BE2C (cell line): Measurements from ENCODE around the gene ABCD3.
"Not testable (repeated sequence)": the region's sequence is repeated elsewhere in the genome, so short reads cannot be mapped to it uniquely, and the experiment has no call there.

ENCODE experiments used
- DNase-seq: peaks from one replicate; pipeline ENCODE4 v3.0.0-alpha.2; 2020
- H3K27me3 ChIP-seq: fragments of 250-450 bp; sonication (Bioruptor Pico); 2 replicates; pipeline ENCODE4 v1.5.1; 2020; ENCODE audit warnings: mild to moderate bottlenecking
- H3K36me3 ChIP-seq: fragments of 250-450 bp; sonication (Bioruptor Pico); 2 replicates; pipeline ENCODE4 v1.5.1; 2020; ENCODE audit warnings: mild to moderate bottlenecking
- H3K4me1 ChIP-seq: fragments of 250-450 bp; sonication (Bioruptor Pico); 2 replicates; pipeline ENCODE4 v1.5.1; 2020
- H3K4me3 ChIP-seq: 2 replicates; pipeline ENCODE4 v1.5.1; 2011; ENCODE audit warnings: low read depth, low read length
- H3K9me3 ChIP-seq: fragments of 250-450 bp; sonication (Bioruptor Pico); 2 replicates; pipeline ENCODE4 v1.5.1; 2020
- TF ChIP-seq, protein P1 (sequence below): IDR thresholded peaks from 2 replicates; pipeline ENCODE4 v1.5.1; 2012; ENCODE audit warnings: mild to moderate bottlenecking, low read depth, low read length

ABCD3 gene

DNA sequence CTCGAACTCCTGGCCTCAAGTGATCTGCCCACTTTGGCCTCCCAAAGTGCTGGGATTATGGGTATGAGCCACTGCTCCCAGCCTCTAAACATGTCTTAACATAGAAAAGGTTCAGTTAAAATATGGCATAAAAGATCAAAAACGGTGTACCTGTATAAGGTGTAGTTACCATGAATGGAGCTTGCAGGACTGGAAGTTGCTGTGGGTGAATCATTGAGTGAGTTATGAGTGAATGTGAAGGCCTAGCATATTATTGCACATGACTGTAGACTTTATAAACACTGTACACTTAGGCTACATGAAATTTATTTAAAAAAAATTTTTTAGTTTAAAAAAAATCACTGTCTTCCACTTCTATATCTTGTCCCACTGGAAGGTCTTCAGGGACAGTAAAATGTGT is 15.7 kb downstream of the ABCD3 start:
- H3K9me3 ChIP-seq = no peaks in the 10 kb centered on the region
- H3K4me3 ChIP-seq = no peak overlapping the region
- TF ChIP-seq, protein P1, sequence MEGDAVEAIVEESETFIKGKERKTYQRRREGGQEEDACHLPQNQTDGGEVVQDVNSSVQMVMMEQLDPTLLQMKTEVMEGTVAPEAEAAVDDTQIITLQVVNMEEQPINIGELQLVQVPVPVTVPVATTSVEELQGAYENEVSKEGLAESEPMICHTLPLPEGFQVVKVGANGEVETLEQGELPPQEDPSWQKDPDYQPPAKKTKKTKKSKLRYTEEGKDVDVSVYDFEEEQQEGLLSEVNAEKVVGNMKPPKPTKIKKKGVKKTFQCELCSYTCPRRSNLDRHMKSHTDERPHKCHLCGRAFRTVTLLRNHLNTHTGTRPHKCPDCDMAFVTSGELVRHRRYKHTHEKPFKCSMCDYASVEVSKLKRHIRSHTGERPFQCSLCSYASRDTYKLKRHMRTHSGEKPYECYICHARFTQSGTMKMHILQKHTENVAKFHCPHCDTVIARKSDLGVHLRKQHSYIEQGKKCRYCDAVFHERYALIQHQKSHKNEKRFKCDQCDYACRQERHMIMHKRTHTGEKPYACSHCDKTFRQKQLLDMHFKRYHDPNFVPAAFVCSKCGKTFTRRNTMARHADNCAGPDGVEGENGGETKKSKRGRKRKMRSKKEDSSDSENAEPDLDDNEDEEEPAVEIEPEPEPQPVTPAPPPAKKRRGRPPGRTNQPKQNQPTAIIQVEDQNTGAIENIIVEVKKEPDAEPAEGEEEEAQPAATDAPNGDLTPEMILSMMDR = no peak
- no peaks in the 10 kb centered on the region for H3K27me3 ChIP-seq
- H3K4me1 ChIP-seq = no peaks in the 10 kb centered on the region
- no peaks in the 10 kb centered on the region for H3K36me3 ChIP-seq
- DNase-seq = no peak

DNA sequence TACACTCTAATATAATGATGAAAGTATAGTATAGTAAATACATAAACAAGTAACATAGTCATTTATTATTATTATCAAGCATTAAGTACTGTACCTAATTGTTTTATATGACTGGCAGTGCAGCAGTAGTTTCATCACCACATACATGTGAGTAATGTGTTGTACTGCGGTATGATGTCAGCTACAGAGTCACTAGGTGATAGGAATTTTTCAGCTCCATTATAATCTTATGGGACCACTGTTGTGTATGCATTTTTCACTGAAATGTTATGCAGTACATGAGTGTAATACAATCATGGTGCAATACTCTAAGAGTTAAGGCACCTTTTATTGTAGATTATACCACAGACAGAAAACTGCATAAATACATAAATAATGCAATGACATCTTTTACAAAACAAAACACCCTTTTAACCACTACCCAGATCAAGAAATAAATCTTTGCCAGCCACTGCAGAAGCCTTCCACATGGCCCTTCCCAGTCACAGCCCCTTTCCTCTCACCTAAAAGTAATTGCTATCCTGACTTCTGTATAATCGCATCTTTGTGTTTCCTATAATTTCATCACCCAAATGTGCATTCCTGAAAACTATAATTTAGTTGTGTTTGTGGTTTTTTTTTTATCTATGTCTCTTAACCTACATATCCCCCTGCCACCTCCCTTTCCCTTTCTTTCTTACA is 16.3 kb downstream of the ABCD3 start:
- Histone ChIP-seq H3K36me3 (no peaks in the 10 kb centered on the region), H3K4me3 (no peak overlapping the region), H3K27me3 (no peaks in the 10 kb centered on the region), H3K4me1 (no peaks in the 10 kb centered on the region), H3K9me3 (no peaks in the 10 kb centered on the region)
- DNase-seq = no peak
- TF ChIP-seq, protein P1 = no peak

DNA sequence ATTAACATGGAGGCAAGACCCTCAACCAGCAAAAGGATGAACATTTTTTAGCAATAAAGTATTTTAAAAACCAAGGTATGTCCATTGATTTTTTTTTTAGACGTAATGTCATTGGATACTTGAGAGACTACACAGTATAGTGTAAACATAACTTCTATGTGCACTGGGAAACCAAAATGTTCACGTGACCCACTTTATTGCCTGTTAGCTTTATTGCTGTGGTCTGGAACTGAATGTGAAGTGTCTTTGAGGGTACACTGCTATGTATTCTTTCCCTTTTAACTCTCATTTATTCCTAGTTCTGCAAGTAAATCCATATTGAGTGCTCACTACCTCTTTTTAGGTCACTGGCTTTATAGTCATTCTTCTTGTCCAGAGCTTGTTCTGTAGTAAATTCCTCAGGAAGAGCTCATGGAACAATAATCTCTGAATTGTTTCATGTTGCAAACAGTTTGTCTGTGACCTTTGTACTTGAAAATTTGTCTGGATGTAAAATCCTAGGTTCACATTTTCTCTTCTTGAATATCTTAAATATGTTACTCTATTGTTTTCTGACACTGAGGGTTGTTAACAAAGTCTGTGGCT is 20.6 kb downstream of the ABCD3 start:
- Histone ChIP-seq H3K27me3 (no peaks in the 10 kb centered on the region), H3K4me1 (no peaks in the 10 kb centered on the region), H3K36me3 (no peaks in the 10 kb centered on the region), H3K4me3 (no peak overlapping the region), H3K9me3 (no peaks in the 10 kb centered on the region)
- TF ChIP-seq, protein P1 = no peak
- no peak for DNase-seq

DNA sequence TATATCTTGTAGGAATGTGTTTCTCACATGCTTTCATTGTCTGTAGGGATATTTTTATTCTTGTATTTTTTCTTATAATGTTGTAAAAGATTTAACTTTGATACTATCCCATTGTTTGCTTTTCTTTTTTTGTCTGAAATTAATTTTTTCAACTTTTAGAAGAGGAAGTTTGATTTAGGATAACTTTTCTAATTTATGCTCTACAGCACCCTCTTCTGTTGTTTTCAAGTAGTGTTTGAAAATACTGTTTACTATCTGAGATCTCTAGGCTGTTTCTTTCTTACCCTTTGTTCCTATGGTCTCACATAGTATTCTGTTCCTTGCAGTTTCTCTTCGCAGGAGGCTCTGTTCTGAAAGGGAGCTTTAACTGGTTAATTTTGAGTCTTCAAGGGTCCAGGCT is 21.9 kb downstream of the ABCD3 start:
- no peaks in the 10 kb centered on the region for H3K36me3 ChIP-seq
- no peaks in the 10 kb centered on the region for H3K9me3 ChIP-seq
- no peaks in the 10 kb centered on the region for H3K27me3 ChIP-seq
- DNase-seq = no peak
- H3K4me1 ChIP-seq = no peaks in the 10 kb centered on the region
- no peak overlapping the region for H3K4me3 ChIP-seq
- TF ChIP-seq, protein P1 = no peak

DNA sequence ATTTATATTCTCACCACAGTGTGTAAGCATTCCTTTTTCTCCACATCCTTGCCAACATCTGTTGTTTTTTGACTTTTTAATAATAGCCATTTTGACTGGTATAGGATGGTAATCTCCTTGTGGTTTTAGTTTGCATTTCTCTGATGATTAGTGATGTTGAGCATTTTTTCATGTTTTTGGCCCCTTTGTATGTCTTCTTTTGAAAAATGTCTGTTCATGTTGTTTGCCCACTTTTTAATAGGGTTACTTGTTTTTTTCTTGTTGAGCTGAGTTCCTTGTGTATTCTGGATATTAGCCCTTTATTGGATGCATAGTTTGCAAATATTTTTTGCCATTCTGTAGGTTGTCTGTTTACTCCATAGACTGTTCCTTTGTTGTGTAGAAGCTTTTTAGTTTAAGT is 24.9 kb downstream of the ABCD3 start:
- not testable (repeated sequence) for H3K9me3 ChIP-seq, H3K27me3 ChIP-seq, DNase-seq, H3K4me1 ChIP-seq, H3K36me3 ChIP-seq, H3K4me3 ChIP-seq

DNA sequence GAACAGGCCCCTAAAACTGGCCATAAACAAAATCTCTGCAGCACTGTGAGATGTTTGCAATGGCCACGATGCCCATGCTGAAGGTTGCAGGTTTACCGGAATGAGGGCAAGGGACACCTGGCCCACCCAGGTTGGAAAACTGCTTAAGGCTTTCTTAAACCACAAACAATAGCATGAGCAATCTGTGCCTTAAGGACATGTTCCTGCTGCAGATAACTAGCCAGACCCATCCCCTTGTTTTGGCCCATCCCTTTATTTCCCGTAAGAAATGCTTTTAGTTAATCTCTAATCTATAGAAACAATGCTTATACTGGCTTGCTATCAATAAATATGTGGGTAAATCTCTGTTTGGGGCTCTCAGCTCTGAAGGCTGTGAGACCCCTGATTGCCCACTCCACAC is 26.6 kb downstream of the ABCD3 start:
- H3K27me3 ChIP-seq, H3K4me3 ChIP-seq, H3K9me3 ChIP-seq, H3K36me3 ChIP-seq, H3K4me1 ChIP-seq, DNase-seq: not testable (repeated sequence)

DNA sequence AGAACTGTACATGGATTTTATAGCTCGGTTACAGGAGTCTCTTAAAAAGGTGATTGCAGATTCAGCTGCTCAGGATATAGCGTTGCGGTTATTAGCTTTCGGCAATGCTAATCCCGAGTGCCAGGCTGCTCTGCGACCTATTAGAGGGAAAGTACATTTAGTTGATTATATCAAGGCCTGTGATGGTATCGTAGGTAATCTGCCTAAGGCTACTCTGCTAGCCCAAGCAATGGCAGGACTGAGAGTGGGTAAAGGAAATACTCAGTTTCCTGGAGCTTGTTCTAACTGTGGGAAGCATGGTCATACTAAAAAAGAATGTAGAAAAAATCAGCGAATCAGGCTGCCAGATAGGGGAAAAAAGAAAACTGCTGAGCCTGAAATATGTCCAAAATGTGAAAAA is 27.5 kb downstream of the ABCD3 start:
- not testable (repeated sequence) for H3K27me3 ChIP-seq, H3K4me1 ChIP-seq, H3K9me3 ChIP-seq, H3K36me3 ChIP-seq
- H3K4me3 ChIP-seq = peak overlapping the region; percentile 36
- peak; percentile 50 for DNase-seq

DNA sequence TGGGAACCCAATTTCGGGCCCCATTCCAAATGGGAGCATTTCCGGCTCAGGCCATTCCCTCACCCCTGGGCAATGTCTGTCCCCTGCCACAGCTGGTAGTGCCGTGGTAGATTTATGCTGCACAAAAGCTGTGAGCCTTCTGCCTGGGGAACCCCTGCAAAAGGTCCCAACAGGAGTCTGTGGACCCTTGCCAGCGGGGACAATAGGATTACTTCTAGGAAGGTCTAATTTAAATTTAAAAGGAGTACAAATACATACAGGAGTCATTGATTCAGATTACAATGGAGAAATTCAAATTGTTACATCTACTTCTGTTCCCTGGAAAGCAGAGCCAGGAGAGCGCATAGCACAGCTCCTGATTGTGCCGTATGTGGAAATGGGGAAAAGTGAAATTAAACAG is 28.0 kb downstream of the ABCD3 start:
- not testable (repeated sequence) for H3K4me1 ChIP-seq, H3K27me3 ChIP-seq, H3K36me3 ChIP-seq, H3K9me3 ChIP-seq
- peak overlapping the region; percentile 36 for H3K4me3 ChIP-seq
- DNase-seq = peak; percentile 51

DNA sequence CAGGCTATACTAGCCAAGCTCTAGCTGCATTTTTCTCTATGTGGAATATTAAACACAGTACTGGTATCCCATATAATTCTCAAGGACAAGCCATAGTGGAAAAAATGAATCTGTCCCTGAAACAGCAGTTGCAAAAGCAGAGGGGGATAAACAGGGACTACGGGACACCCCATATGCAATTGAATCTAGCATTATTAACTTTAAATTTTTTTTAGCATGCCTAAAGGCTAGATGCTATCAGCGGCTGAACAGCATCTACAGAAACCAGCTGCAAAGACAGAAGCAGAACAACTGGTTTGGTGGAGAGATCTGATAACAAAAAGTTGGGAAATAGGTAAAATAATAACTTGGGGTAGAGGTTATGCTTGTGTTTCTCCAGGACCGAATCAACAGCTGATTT is 30.6 kb downstream of the ABCD3 start:
- not testable (repeated sequence) for H3K4me1 ChIP-seq, H3K4me3 ChIP-seq, H3K27me3 ChIP-seq, H3K9me3 ChIP-seq, H3K36me3 ChIP-seq, DNase-seq
